NB4 (cell line): ENCODE data around the gene KXD1.

Source experiments
- DNase-seq: peaks from one replicate; pipeline ENCODE4 v3.0.0; 2010; ENCODE audit warnings: low read depth
- H3K4me3 ChIP-seq: one replicate; pipeline ENCODE4 v1.5.1; 2011; ENCODE audit warnings: mild to moderate bottlenecking, low read depth, low read length, moderate library complexity
- CTCF ChIP-seq: IDR thresholded peaks from one replicate; pipeline ENCODE4 v1.5.1; 2012; ENCODE audit warnings: low read depth, low read length
- MAX ChIP-seq: IDR thresholded peaks from 2 replicates; pipeline ENCODE4 v1.6.1; 2011; ENCODE audit warnings: low read depth, low read length
- MYC ChIP-seq: IDR thresholded peaks from 2 replicates; pipeline ENCODE4 v1.6.1; 2011; ENCODE audit warnings: low read depth, low read length
- POLR2A ChIP-seq: IDR thresholded peaks from 2 replicates; pipeline ENCODE4 v1.6.1; 2011; ENCODE audit warnings: mild to moderate bottlenecking; ENCODE audit not compliant: insufficient read length; ENCODE audit errors: extremely low read depth

The KXD1 gene

GRCh38 chr19:18557411-18558201 is at the start of gene KXD1:
TSS of gene KXD1 (plus strand) at chr19:18557870. CDS start at chr19:18562057, 4,187 bp downstream.
- peak; percentile 99 for DNase-seq

GRCh38 chr19:18508585-18508984 is 49.1 kb upstream of the KXD1 start:
- no peak for TF ChIP-seq MAX
- no peak for TF ChIP-seq POLR2A
- TF ChIP-seq MYC = no peak
- TF ChIP-seq CTCF = no peak
- DNase-seq = no peak
- no peak overlapping the region for H3K4me3 ChIP-seq

More at GRCh38 chr19:18557411-18558201, at the start of gene KXD1:
- peak within 1 kb of the TSS; percentile 90 for H3K4me3 ChIP-seq
- TF ChIP-seq POLR2A (peak; percentile 78), MAX (peak; percentile 84), CTCF (no peak), MYC (peak; percentile 79)

GRCh38 chr19:18510216-18510615 is 47.5 kb upstream of the KXD1 start:
- H3K4me3 ChIP-seq = no peak overlapping the region
- no peak for DNase-seq
- no peak for TF ChIP-seq CTCF

GRCh38 chr19:18513868-18514267 is 43.8 kb upstream of the KXD1 start:
- TF ChIP-seq MAX (no peak), CTCF (no peak), POLR2A (no peak), MYC (no peak)
- H3K4me3 ChIP-seq = no peak overlapping the region
- no peak for DNase-seq

- TF ChIP-seq MAX (no peak), MYC (no peak), POLR2A (no peak), CTCF (no peak)
- peak; percentile 76 for DNase-seq
- no peak overlapping the region for H3K4me3 ChIP-seq
These were observed 42.6 kb upstream of the KXD1 start for GRCh38 chr19:18514800-18515682.
